Endothelial cell of umbilical vein (primary cell): Measurements from ENCODE around the gene SCLY. TPM values are rescaled to one million over a fixed set of nuclear protein-coding genes. Genes with fewer than 3 reads are reported as not detected.

Experiments
- BruUV-seq: library from RNA; stranded (reverse); fragments of 400-500 nt; replicated peaks from 2 replicates; lab custom pipeline; 2021; lab: Mats Ljungman, UMichigan
- CTCF ChIA-PET: fragments of 300-600, 350-600 bp; sonication (Branson Sonifier 250); formaldehyde crosslinking; loops from one replicate; lab custom pipeline; 2021; ENCODE audit warnings: antibody characterized with exemption, inconsistent platforms; lab: Charles Lee
- POLR2A ChIA-PET: fragments of 300-600, 350-600 bp; sonication (Branson Sonifier 250); formaldehyde crosslinking; loops from one replicate; lab custom pipeline; 2021; ENCODE audit warnings: antibody characterized with exemption, inconsistent platforms; lab: Charles Lee
- DNase-seq: peaks from one replicate; pipeline ENCODE4 v3.0.0-alpha.2; 2011; ENCODE audit warnings: low read depth, low spot score
- FAIRE-seq: peaks from 2 replicates; lab custom pipeline; 2011; peaks lifted over from hg19 to GRCh38; lab: Jason Lieb, UNC
- H2AFZ ChIP-seq: 2 replicates; pipeline ENCODE4 v1.6.0; 2012; ENCODE audit warnings: low read depth, low read length, control low read depth, inconsistent platforms
- H3K27ac ChIP-seq: 2 replicates; pipeline ENCODE4 v1.5.1; 2011; ENCODE audit warnings: low read depth, mild to moderate bottlenecking, control low read depth, low read length, moderate library complexity; ENCODE audit not compliant: insufficient read depth
- H3K27me3 ChIP-seq, 2 experiments: 2 replicates each; pipeline versions ENCODE4 v1.6.0 to v1.6.1; 2011; ENCODE audit warnings: low read length in 2 of 2, mixed read lengths in 1 of 2; ENCODE audit not compliant: control insufficient read depth in 2 of 2, insufficient read depth in 2 of 2
- H3K36me3 ChIP-seq, 2 experiments: 2 replicates in 1 of 2; 3 replicates in 1 of 2; pipeline ENCODE4 v1.5.1; 2011; ENCODE audit warnings: low read length in 2 of 2, mild to moderate bottlenecking in 1 of 2, moderate library complexity in 1 of 2; ENCODE audit not compliant: control insufficient read depth in 2 of 2, insufficient read depth in 2 of 2; ENCODE audit errors: extremely low read depth in 1 of 2
- H3K4me1 ChIP-seq: 3 replicates; pipeline ENCODE4 v1.5.1; 2011; ENCODE audit warnings: mild to moderate bottlenecking, low read length; ENCODE audit not compliant: control insufficient read depth, insufficient read depth; ENCODE audit errors: extremely low read depth
- H3K4me2 ChIP-seq: 2 replicates; pipeline ENCODE4 v1.6.1; 2011; ENCODE audit warnings: low read length, control low read depth, mixed read lengths; ENCODE audit not compliant: insufficient read depth
- H3K4me3 ChIP-seq, 3 experiments: fragments of 200-600 bp in 1 of 3; sonication (generic), shearing (Covaris generic) in 1 of 3; replicated peaks in 1 of 3; 2 replicates each; pipeline ENCODE4 v1.5.1; 2011 to 2016; ENCODE audit warnings: control low read depth in 3 of 3, low read length in 3 of 3, mild to moderate bottlenecking in 2 of 3, inconsistent platforms in 1 of 3, low read depth in 1 of 3, moderate library complexity in 1 of 3; ENCODE audit not compliant: insufficient read depth in 1 of 3
- H3K79me2 ChIP-seq: 2 replicates; pipeline ENCODE4 v1.6.0; 2012; ENCODE audit warnings: low read length, inconsistent platforms; ENCODE audit not compliant: control insufficient read depth, insufficient read depth
- H3K9ac ChIP-seq: replicated peaks from 2 replicates; pipeline ENCODE3; 2011; ENCODE audit warnings: low read length, control low read depth; ENCODE audit not compliant: insufficient read depth; ENCODE audit errors: extremely low read depth
- H3K9me1 ChIP-seq: replicated peaks from 3 replicates; pipeline ENCODE4 v1.6.0; 2011; ENCODE audit warnings: mild to moderate bottlenecking, low read length; ENCODE audit not compliant: control insufficient read depth, insufficient read depth; ENCODE audit errors: extremely low read depth
- H3K9me3 ChIP-seq: replicated peaks from 2 replicates; pipeline ENCODE4 v1.5.1; 2012; ENCODE audit warnings: low read length, inconsistent platforms; ENCODE audit not compliant: control insufficient read depth, insufficient read depth
- H4K20me1 ChIP-seq: replicated peaks from 2 replicates; pipeline ENCODE3; 2011; ENCODE audit warnings: mild to moderate bottlenecking, low read length; ENCODE audit not compliant: control insufficient read depth, insufficient read depth; ENCODE audit errors: extremely low read depth
- EZH2 ChIP-seq: IDR thresholded peaks from 2 replicates; pipeline ENCODE4 v1.6.1; 2012; ENCODE audit warnings: borderline replicate concordance, low read depth, mild to moderate bottlenecking, moderate library complexity, low read length, inconsistent platforms; ENCODE audit not compliant: severe bottlenecking
- FOS ChIP-seq: IDR thresholded peaks from 2 replicates; pipeline ENCODE4 v1.6.1; 2011; ENCODE audit warnings: mild to moderate bottlenecking, low read length, moderate library complexity, borderline replicate concordance; ENCODE audit not compliant: insufficient read depth
- GATA2 ChIP-seq: IDR thresholded peaks from 2 replicates; pipeline ENCODE4 v1.7.0; 2011; ENCODE audit warnings: low read depth, mild to moderate bottlenecking, moderate library complexity, mixed read lengths, low read length; ENCODE audit not compliant: insufficient read length, insufficient read depth
- JUN ChIP-seq: IDR thresholded peaks from 2 replicates; pipeline ENCODE4 v1.6.1; 2011; ENCODE audit warnings: borderline replicate concordance, low read depth; ENCODE audit not compliant: insufficient read length, insufficient read depth
- MYC ChIP-seq: IDR thresholded peaks from one replicate; pipeline ENCODE4 v1.6.1; 2011; ENCODE audit warnings: mild to moderate bottlenecking, low read depth, low read length
- POLR2A ChIP-seq: IDR thresholded peaks from 2 replicates; pipeline ENCODE4 v1.6.1; 2012; ENCODE audit warnings: low read depth, mild to moderate bottlenecking, control low read depth, low read length
- POLR2AphosphoS5 ChIP-seq: IDR thresholded peaks from 2 replicates; pipeline ENCODE4 v1.6.1; 2012; ENCODE audit warnings: low read depth, mild to moderate bottlenecking, control low read depth, low read length, moderate library complexity; ENCODE audit not compliant: insufficient read depth
- dilution Hi-C: fragments of 300-500 bp; cut with MboI; formaldehyde crosslinking; loops from one replicate; pipeline ENCODE4 v1.15.0; 2019; ENCODE audit warnings: low sequenced_read_pairs; ENCODE audit not compliant: extremely low pct_ligation_motif_present
- intact Hi-C: fragments of 100-400 bp; cut with micrococcal nuclease; formaldehyde crosslinking; loops from one replicate; pipeline ENCODE4 v1.10.0; 2022
- polyA plus RNA-seq, 4 experiments: library from polyadenylated mRNA; depleted of rRNA in 3 of 4; stranded (reverse) in 3 of 4; unstranded in 1 of 4; fragments of >200 nt; gene quantifications; 2 replicates each; pipeline versions ENCODE4 v1.2.1 to v1.2.3, GENCODE V29; 2011 to 2012; ENCODE audit warnings: missing spikeins in 1 of 4
- total RNA-seq: library from RNA; stranded (reverse); gene quantifications from 2 replicates; pipeline ENCODE4 v1.2.3, GENCODE V29; 2021
- TF ChIP-seq, protein P1 (sequence below), 2 donors: IDR thresholded peaks; 1 replicate in 1 of 2; 2 replicates in 1 of 2; pipeline ENCODE4 v1.5.1; 2011; ENCODE audit warnings: low read length in 2 of 2, mild to moderate bottlenecking in 2 of 2, moderate library complexity in 2 of 2, control low read depth in 1 of 2, inconsistent platforms in 1 of 2, low read depth in 1 of 2; ENCODE audit not compliant: insufficient read depth in 1 of 2; ENCODE audit errors: extremely low read depth in 1 of 2
- TF ChIP-seq, protein P2 (sequence below): IDR thresholded peaks from 2 replicates; pipeline ENCODE4 v1.6.1; 2011; ENCODE audit not compliant: insufficient read depth, insufficient read length

Gene SCLY
- total and polyA plus RNA-seq, 2 donors (not counting 3 experiments of a cell fraction or from before 2014, with no cell fraction given), result 22.6 to 32.7 TPM

DNA sequence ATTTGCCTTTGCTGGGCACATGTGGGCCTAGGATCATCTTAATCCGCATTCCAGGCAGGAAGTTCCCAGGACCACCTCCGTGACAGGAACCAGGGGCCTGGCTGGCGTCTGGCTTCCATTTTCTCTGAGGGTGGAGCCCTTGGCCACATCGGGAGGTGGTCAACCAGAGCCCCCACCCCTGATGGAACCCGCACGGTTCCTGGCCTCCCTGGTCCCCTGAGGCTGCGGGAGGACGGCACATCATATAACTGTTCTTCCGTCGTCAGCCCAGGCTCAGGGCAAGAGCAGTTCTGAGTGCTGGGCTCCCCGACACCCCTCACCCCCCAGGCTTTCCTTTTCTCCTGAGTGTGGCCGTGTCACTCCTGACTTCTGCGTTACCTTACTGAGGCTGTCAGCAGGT, 52.8 kb downstream of the SCLY start:
- H3K4me3 ChIP-seq, result no peak overlapping the region
- FAIRE-seq, result no peak

More for the DNA sequence above, 52.8 kb downstream of the SCLY start:
- ChIA-PET CTCF (no interaction called here), POLR2A (no interaction called here)
- H3K9me1 ChIP-seq, result no peaks in the 10 kb centered on the region
- H3K4me2 ChIP-seq, result no peak overlapping the region
- no peaks in the 10 kb centered on the region for H4K20me1 ChIP-seq
- H3K79me2 ChIP-seq, result no peaks in the 10 kb centered on the region
- TF ChIP-seq POLR2A, result no peak
- no peak for TF ChIP-seq POLR2AphosphoS5
- TF ChIP-seq EZH2, result no peak
- TF ChIP-seq MYC, result no peak
- TF ChIP-seq, protein P1, sequence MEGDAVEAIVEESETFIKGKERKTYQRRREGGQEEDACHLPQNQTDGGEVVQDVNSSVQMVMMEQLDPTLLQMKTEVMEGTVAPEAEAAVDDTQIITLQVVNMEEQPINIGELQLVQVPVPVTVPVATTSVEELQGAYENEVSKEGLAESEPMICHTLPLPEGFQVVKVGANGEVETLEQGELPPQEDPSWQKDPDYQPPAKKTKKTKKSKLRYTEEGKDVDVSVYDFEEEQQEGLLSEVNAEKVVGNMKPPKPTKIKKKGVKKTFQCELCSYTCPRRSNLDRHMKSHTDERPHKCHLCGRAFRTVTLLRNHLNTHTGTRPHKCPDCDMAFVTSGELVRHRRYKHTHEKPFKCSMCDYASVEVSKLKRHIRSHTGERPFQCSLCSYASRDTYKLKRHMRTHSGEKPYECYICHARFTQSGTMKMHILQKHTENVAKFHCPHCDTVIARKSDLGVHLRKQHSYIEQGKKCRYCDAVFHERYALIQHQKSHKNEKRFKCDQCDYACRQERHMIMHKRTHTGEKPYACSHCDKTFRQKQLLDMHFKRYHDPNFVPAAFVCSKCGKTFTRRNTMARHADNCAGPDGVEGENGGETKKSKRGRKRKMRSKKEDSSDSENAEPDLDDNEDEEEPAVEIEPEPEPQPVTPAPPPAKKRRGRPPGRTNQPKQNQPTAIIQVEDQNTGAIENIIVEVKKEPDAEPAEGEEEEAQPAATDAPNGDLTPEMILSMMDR (IDR thresholded peaks at IDR 0.05; ENCODE audit: extremely low read depth in 1 of 2, insufficient read depth in 1 of 2, low read depth in 1 of 2, low read length in 2 of 2), result no peak
- TF ChIP-seq, protein P2, sequence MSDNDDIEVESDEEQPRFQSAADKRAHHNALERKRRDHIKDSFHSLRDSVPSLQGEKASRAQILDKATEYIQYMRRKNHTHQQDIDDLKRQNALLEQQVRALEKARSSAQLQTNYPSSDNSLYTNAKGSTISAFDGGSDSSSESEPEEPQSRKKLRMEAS, result no peak
- no peak for TF ChIP-seq GATA2
- TF ChIP-seq FOS, result no peak
- no peak for TF ChIP-seq JUN
- H3K9me3 ChIP-seq, result peaks cover 2% of the 10 kb centered on the region
- no peak overlapping the region for H3K9ac ChIP-seq
- no peak for DNase-seq
- H3K4me1 ChIP-seq, result no peaks in the 10 kb centered on the region
- no peaks in the 10 kb centered on the region for H3K27me3 ChIP-seq
- dilution Hi-C loops (no loop called here), intact Hi-C loops (no loop called here)
- no TSS peak for BruUV-seq
- no peak overlapping the region for H2AFZ ChIP-seq
- H3K36me3 ChIP-seq, result no peaks in the 10 kb centered on the region
- no peak overlapping the region for H3K27ac ChIP-seq
